SIG-M5 (cell line): Measurements from ENCODE around the gene ING3.

Source experiments
- DNase-seq: peaks from one replicate; lab custom pipeline; 2025; lab: John Stamatoyannopoulos, UW

ING3 gene

GRCh38 chr7:120989257-120990220 is 39.0 kb downstream of the ING3 start:
- DNase-seq = no peak

DNA sequence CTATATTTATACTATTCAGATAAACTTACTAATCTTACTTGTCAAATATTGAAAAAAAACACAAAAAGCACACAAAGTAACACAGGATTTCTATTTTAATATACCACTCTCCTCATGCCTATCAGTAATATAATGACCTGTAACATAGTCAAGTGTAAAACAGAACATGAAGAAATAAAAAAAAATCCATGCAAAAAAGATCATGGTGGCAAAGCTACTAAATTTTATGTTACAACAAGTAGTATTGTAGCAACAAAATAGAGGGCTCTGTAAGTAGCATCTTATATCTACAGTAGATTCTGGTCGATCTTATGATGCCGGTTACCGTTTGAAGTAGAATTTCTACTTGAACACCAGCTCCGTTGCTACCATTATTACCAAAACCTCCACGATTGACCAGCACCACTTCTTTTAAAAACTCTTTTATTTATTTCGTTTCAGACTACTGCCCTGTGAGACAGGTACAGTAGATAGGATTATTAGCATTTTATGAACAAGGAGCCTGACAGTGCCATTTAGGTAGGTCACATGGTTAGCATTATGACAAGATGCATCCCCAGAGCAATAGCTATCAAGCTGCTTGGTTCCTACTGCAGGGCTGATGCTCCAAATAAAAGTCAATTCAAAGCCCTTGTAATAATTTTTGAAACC is 40.0 kb downstream of the ING3 start:
- no peak for DNase-seq

- no peak for DNase-seq
Measured at GRCh38 chr7:120991161-120991560, 40.6 kb downstream of the ING3 start.

DNA sequence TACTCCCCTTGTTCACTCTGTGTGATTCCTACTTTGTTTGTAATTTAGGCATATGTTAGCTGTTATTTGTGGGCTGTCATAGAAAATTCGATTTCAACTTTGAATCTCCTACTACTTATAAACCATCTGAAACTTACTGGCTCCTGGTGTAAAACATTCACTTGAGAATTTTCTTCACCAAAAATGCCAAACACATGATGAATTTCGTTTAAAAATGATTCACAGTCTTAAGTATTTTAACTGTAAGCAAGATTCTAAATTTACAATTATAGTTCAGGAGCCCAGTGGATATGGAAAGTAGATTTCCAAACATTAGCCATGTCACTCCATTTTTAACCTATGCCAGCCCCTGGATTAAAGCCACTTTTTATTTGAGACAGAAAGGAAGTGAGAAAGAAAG is 41.0 kb downstream of the ING3 start:
- no peak for DNase-seq

- DNase-seq = no peak
Measured at GRCh38 chr7:120992272-120992964, 41.8 kb downstream of the ING3 start.

GRCh38 chr7:120992965-120993494 is 42.5 kb downstream of the ING3 start:
- no peak for DNase-seq

DNA sequence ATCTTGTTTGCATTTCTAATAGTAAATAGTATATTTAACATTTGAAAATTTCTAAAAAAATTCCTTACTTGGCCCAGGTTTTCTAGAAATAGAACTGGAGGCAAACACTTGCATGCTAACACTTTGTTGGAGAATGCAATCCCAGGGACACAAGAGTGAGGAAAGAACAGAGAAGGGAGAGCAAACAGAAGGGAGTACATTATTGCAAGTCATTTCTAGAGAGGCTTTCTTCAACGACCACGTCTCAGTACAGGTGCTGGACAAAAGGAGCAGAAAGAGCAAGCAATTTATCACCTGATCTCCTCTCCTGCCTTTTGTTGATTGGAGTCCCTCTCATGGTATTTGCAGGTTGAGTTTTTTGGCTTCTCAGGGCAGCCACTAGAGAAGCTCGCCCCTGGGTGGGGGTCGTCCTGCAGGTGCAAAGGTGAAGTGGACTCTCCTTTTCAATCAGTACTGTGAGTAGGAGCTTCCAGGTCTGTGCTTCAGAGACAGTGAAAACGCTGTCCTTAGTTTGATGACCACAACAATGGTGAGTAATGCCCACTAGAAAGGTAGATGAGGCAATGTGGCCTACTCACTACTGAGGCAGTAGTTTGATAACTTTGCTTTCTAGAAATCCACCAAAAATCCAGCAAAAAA is 43.1 kb downstream of the ING3 start:
- no peak for DNase-seq

DNA sequence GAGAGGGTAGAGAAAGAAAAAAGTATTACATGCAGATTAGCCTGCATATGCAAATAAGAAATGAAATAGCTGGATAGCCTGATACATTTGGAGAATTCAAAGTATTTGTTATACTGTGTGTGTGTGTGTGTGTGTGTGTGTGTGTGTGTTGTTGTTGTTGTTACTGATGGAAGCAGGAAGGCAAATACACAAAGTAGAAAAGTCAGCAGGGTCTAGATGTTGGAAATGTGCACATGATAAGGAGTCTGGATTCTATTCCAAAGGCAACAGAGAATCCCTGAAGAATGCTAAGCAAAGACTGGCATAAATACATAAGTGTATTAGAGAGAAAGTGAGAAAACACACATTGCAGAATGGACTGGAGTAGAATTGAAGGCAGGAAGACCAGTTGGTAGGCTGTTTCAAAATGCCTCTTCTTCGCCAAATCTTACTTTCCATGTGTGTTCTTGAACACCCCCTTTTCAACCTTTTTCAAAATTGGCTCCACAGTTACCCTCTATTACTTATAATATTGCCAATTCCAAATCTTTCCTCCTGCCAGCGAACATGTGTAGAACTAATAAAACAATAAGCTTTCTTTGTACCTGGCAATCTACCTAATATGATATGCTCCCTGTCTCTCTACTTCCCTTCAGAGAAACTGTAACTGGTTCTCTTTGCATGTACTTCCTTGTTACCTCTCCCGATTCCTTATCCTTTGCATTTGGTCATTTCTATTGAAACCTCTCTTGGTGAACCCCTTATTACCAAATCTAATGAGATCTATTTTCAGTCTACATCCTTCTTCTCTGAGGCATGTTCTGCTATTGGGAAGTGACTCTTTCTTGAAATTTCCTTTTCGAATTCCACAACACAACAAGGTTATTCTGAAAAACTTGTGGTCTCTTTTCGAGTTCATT is 44.2 kb downstream of the ING3 start:
- DNase-seq = no peak

GRCh38 chr7:120995654-120996053 is 45.1 kb downstream of the ING3 start:
- DNase-seq = no peak

DNA sequence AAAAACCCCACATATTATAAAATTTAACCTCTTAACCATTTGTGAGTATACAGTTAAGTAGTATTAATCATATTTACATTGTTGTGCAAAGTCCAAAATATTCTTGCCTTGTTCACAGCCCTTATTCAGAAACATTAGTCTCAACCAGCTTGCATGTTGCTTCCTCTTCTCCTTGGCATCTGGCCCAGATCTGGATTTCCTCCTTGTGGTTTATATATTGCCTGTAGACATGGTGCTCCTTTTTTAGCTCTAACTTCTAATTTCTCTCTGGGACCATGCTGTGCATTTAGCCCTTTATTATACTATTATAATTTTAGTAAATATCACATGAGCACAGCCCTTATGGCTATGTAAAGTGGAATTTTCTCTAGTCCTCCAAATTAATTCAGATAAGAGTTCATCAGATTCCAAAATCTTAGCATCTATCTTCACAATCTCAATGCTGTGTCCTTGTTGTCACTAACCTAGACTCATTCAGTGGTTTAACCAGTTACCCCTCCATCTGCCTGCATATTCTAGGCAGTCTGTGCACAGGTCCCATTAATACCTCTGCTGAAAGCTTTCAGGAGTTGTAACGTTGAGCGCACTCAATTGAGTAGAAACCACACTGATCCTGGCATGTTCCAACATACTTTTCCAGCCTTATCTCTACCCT is 45.9 kb downstream of the ING3 start:
- DNase-seq = peak; percentile 79

DNA sequence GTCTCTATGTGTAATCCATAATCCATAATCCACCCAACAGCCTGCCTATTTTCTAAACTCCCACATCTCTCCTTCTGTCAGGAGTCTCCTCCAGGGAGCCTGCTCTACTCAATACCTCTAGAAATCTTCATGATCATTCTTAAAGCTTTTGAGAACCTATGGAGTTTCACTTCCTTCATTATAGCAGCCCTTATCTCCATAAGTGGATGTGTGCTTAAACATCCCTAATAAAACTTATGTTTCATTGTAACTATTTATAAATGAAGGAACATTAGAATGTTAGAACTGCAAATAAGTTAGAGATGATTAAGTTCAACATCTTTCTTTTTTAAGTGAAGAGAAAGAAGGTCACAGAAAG is 46.4 kb downstream of the ING3 start:
- peak; percentile 8 for DNase-seq

DNA sequence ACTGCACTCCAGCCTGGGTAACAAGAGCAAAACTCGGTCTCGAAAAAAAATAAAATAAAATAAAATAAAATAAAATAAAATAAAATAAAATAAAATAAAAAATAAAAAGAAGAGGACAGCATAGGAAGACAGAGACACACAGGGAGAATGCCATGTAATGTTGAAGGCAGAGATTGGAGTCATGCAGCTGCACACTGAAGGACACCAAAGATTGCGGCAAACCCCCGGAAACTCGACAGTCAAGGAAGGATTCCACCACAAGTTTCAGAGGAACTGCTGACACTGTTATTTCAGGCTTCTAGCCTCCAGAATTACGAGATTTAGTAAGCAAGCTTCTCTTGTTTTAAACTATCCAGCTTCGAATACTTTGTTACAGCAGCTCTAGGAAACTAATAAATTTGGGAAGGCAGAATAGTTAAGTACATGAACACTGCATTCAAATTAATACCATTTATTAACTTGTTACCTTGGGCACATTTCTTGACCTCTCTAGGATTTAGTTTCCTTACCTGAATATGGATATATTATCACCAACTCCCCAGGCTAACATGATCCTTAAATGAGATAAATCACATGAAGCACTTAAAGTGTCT is 47.4 kb downstream of the ING3 start:
- peak; percentile 10 for DNase-seq

GRCh38 chr7:120998520-120998919 is 47.9 kb downstream of the ING3 start:
- no peak for DNase-seq

DNA sequence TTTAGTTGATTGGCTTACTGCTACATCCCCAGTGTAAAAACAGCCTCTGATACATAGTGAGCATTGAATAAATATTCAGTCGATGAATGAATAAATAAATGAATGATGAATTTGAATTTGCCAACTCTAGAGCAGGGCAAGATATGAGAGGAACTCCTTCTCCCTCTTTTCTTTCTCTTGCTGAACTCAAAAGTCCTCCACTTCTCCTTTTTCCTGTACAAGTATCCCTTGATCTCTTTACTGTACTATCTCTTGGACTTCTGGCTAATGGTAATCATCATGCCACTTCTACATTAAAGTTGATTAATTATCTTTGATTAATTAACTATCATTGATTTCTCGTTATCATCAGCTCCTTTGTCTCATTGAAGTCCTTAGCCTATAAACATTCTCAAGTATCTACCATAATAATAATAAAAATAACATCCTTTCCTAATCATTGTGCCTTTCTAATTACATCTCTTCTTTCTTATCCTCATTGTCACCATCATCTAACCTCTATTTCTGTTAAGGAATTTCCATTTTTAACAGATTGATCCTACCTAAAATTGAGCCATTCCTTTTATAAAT is 48.5 kb downstream of the ING3 start:
- no peak for DNase-seq

- no peak for DNase-seq
Measured at GRCh38 chr7:121000081-121000983, 49.8 kb downstream of the ING3 start.

DNA sequence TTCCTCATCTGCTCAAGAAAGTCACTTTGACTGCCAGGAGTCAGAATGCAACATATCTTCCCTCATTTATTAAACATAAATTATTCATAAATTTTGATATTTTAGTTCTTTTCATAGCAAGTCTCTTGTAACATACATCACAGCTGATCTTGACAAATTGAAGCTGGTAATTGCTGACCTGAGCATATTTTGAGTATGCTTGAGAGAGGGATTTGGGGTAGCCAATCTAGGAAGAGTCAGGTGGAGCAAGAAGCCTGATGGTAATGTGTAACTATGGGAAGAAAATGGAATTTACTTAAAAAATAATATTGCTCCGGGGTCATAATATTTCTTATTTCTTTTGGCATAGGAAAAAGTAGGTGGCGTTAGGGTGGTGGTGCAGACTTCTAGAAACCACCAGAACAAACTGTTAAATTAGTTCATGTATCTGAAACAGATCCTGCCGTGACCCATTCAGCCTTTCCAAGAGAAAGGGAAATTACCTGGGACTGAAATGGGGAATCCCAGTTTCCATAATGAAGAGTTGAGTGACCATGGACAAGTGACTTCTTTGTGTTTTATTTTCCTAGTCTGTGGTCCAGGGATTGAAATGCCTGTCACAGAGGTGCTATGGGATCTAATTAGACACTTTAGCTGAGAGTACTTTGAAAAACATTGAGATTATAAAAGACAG is 50.8 kb downstream of the ING3 start:
- DNase-seq = no peak

GRCh38 chr7:121002048-121002756 is 51.6 kb downstream of the ING3 start:
- DNase-seq = no peak
